ENCODE results near the gene NDUFS7.

The NDUFS7 gene

DNA sequence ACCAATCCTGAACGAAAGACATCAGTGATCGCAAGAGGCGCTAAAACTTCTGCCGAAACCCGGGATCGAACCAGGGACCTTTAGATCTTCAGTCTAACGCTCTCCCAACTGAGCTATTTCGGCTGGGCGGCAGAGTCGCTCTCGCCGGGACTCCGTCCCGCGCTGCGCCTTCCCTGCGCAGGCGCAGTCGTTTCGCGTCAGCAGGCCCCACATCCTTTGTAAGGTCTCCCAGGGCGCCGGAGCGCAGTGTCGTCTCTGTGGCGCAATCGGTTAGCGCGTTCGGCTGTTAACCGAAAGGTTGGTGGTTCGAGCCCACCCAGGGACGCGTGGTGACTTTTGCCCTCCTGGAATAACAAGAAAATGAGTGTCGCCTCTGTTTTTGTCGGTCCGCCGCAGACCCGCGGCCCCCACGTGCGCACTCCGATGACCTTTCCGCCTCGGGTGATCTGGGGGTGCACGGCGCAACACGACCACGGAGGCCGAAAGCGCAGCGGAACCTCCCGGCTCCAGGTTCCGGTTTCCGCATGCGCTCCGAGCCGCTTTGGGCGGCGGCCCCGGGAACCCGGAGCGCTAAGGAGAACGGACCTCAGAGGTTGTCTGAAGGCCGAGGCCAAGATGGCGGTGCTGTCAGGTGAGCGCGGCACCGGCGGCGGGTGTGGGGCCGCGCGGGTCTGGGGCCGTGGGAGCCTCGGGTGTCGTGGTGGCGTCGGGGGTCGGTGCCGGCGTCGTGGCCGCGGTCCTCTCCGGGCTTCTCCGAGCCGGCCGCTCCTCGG, at the start of gene NDUFS7:
Gene NDUFS7 (plus strand): TSS at position 596 of the 773 bp plus-strand sequence. CDS start 20 bp downstream, at position 616.
- TF ChIP-seq, protein P1, sequence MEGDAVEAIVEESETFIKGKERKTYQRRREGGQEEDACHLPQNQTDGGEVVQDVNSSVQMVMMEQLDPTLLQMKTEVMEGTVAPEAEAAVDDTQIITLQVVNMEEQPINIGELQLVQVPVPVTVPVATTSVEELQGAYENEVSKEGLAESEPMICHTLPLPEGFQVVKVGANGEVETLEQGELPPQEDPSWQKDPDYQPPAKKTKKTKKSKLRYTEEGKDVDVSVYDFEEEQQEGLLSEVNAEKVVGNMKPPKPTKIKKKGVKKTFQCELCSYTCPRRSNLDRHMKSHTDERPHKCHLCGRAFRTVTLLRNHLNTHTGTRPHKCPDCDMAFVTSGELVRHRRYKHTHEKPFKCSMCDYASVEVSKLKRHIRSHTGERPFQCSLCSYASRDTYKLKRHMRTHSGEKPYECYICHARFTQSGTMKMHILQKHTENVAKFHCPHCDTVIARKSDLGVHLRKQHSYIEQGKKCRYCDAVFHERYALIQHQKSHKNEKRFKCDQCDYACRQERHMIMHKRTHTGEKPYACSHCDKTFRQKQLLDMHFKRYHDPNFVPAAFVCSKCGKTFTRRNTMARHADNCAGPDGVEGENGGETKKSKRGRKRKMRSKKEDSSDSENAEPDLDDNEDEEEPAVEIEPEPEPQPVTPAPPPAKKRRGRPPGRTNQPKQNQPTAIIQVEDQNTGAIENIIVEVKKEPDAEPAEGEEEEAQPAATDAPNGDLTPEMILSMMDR (IDR thresholded peaks at IDR 0.05), result peak; percentile 2; the same call in 1 of the 2 replicates
- TF ChIP-seq ZFX (IDR thresholded peaks at IDR 0.05; ENCODE audit: borderline replicate concordance), result no peak

DNA sequence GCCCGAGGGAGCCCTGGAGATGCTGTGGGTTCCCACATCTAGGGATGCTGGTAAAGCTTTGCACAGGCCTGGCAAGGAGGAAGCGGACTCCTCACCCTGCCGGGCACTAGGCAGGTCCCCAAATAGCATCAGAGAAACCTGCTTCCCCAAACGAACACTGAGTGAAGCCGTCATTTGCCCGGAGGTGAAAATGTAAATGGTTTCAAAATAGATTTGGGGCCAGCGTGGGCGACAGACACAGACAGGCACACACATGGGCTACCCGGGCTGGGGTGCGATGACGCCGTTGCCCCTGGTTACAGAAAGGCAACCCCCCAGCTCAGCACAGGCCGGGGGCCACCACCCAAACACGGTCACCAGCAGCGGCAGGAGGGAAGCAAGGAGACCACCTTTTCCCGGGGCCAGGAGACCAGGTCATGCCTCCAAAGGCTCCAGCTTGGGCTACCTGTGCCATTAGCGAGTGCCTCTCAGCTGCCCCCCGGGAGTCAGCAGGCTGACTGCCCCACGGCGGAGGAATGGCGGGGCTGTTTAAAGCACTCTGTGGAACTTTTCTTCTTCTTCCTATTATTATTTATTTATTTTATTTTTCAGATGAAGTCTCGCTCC, 47.5 kb upstream of the NDUFS7 start:
- no peak overlapping the region for H3K27ac ChIP-seq
- TF ChIP-seq, protein P1 (IDR thresholded peaks at IDR 0.05), result no peak
- TF ChIP-seq ZFX (IDR thresholded peaks at IDR 0.05; ENCODE audit: borderline replicate concordance), result no peak

More for the DNA sequence above, at the start of gene NDUFS7:
- H3K27ac ChIP-seq, result peak within 1 kb of the TSS; percentile 85

DNA sequence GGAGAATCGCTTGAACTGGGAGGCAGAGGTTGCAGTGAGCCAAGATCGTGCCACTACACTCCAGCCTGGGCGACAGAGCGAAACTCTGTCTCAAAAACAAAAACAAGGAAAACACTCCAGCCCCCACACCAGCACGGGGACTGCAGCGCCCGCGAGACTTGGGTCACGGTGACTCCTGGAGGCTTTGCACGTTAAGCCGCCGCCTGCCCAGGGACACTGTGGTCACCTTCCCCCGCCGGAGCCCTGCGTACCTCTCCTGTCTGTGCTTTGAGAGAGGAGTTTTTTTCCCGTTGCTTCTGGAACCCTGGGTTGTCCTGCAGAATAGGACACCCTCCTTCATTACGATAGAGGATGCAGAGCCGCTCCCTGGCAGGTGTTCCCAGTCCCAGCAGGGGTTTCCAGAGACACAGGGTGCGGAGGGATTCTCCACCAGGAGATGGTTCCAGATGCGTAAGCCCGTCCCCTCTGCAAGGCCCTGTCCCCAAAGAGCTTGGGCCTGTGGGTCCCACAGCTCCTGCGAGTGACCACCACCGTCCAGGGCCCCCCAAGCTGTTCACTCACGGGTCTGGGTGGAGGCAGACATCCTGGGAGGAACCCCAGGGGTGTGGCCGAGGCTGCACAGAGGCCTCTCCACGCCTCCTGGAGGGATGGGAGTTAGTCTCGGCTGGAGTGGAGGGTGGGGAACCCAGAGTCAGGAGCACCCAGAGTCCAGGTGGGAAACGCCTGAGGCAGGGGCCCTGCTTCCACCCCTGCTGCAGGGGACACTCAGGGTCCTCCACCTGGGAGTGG, 42.8 kb upstream of the NDUFS7 start:
- TF ChIP-seq ZFX (IDR thresholded peaks at IDR 0.05; ENCODE audit: borderline replicate concordance), result no peak
- H3K27ac ChIP-seq, result no peak overlapping the region

DNA sequence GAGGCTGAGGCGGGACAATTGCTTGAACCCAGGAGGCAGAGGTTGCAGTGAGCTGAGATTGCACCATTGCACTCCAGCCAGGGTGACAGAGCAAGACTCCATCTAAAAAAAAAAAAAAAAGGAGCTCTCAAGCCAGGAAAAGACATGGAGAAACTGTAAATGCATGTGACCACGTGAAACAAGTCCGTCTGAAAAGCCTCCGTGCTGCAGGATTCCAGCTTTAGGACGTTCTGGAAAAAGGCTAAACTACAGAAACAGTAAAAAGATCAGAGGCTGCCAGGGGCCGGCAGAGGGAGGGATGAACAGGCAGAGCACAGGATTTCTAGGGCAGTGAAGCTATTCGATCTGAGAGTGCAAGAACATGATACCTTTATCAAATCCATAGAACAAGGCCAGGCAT, 40.7 kb upstream of the NDUFS7 start:
- TF ChIP-seq, protein P1 (IDR thresholded peaks at IDR 0.05), result no peak
- TF ChIP-seq ZFX (IDR thresholded peaks at IDR 0.05; ENCODE audit: borderline replicate concordance), result no peak
- no peak overlapping the region for H3K27ac ChIP-seq

DNA sequence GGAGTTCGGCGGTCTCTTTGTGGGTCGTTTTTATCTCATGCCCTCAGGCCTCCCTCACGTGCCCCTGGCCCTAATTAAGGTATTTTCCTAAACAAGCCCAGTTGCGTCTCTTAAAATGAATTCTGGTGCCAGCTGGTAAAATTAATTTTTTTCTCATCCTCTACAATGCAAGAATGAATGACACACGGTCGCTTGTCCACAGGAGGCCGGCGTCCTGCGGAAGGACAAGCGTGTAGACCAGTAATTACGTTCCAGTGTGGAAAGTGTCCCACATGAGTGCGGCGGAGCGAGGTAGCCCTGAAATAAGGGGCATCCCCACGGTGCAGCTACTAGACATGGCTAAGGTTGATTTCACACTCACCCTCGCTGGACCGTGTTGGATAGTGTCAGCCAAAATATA, 34.5 kb upstream of the NDUFS7 start:
- H3K27ac ChIP-seq, result no peak overlapping the region
- TF ChIP-seq ZFX (IDR thresholded peaks at IDR 0.05; ENCODE audit: borderline replicate concordance), result no peak
- TF ChIP-seq, protein P1 (IDR thresholded peaks at IDR 0.05), result no peak

DNA sequence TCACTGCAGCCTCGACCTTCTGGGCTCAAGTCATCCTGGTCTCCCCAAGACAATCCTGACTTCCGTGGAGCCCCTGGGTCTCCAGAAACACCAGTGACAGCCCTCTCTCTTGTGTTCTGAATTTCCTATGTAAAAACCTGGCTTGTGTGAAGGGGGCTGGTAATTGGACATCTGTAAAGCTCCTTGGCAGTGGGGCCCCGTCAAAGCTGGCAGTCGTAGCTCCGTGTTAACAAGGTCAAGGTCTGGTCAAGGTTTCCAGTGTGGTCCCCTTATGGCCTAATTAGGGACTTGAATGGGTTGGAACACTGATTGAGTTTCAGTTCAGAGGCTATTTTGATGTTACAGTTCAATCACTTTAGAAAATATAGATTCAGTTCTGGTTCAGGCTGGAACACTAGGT, 32.8 kb upstream of the NDUFS7 start:
- no peak overlapping the region for H3K27ac ChIP-seq
- TF ChIP-seq, protein P1 (IDR thresholded peaks at IDR 0.05), result no peak
- no peak for TF ChIP-seq ZFX (IDR thresholded peaks at IDR 0.05; ENCODE audit: borderline replicate concordance)

DNA sequence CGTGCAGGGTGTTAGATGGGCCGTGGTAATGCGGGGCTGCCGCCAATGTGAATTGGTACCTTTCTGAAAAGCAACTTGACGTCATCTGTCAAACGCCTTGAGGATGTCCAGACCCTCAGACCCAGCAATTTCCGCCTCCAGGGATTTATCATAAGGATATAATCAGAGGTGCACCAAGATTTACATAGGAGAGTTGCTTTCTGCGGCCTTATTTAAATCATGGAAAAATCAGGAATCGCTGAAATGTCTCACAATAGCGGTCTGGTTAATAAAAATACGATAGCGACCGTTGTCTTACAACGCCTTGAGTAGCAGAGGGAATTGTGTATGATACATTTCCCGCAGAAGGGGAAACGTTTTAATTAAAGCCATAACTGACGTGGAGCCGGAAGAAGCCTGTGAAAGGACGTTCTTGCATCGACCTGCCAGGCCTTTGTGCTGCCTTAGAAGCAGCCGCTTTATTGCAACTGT, 32.3 kb upstream of the NDUFS7 start:
- no peak for TF ChIP-seq ZFX (IDR thresholded peaks at IDR 0.05; ENCODE audit: borderline replicate concordance)
- TF ChIP-seq, protein P1 (IDR thresholded peaks at IDR 0.05), result no peak
- no peak overlapping the region for H3K27ac ChIP-seq

Measured in 22Rv1 (cell line).